CD4-positive, alpha-beta T cell (primary cell): Measurements from ENCODE around the gene SCGB1D4. TPM values are rescaled to one million over a fixed set of nuclear protein-coding genes. Genes with fewer than 3 reads are reported as not detected.
A peak's percentile ranks its signal among the peaks of the same experiment; 100 is the strongest.
"Not testable (repeated sequence)": the region's sequence is repeated elsewhere in the genome, so short reads cannot be mapped to it uniquely, and the experiment has no call there.

Source experiments
- ATAC-seq: fragments of 200-7000 bp; cut with Tn5 transposase; one replicate; pipeline ENCODE4 v1.10.0; 2022; ENCODE audit warnings: mild to moderate bottlenecking; ENCODE audit not compliant: poor library complexity
- CTCF ChIA-PET: fragments of 350-600 bp; sonication (Branson Sonifier 250); formaldehyde crosslinking; loops from one replicate; lab custom pipeline; 2021; ENCODE audit warnings: antibody characterized with exemption, inconsistent platforms; lab: Charles Lee
- POLR2A ChIA-PET: fragments of 350-600 bp; sonication (Branson Sonifier 250); formaldehyde crosslinking; loops from one replicate; lab custom pipeline; 2021; ENCODE audit warnings: antibody characterized with exemption, inconsistent platforms; lab: Charles Lee
- DNase-seq, 14 experiments: peaks; one replicate each; pipeline ENCODE4 v3.0.0-alpha.2; 2013 to 2020; ENCODE audit warnings: mixed read lengths in 2 of 14
- H3K27ac ChIP-seq, 2 donors: one replicate each; pipeline versions ENCODE4 v1.5.1 to v1.7.0; 2013; ENCODE audit warnings: low read length in 2 of 2, low read depth in 1 of 2, mild to moderate bottlenecking in 1 of 2
- H3K27me3 ChIP-seq, 2 experiments: 1 replicate in 1 of 2; 2 replicates in 1 of 2; pipeline versions ENCODE4 v1.6.1 to v1.7.0; 2013; ENCODE audit warnings: low read length in 2 of 2, control low read depth in 1 of 2, mild to moderate bottlenecking in 1 of 2, moderate library complexity in 1 of 2; ENCODE audit not compliant: insufficient read depth in 2 of 2, control insufficient read depth in 1 of 2
- H3K36me3 ChIP-seq: one replicate; pipeline ENCODE4 v1.6.1; 2013; ENCODE audit warnings: low read length, control low read depth; ENCODE audit not compliant: insufficient read depth
- H3K4me1 ChIP-seq: one replicate; pipeline ENCODE4 v1.6.1; 2013; ENCODE audit warnings: low read length, control low read depth; ENCODE audit not compliant: insufficient read depth
- H3K4me3 ChIP-seq: one replicate; pipeline ENCODE4 v1.5.1; 2013; ENCODE audit warnings: mild to moderate bottlenecking, low read length, moderate library complexity
- H3K9me3 ChIP-seq, 2 experiments: 1 replicate in 1 of 2; 2 replicates in 1 of 2; pipeline versions ENCODE4 v1.6.1 to v1.7.0; 2013; ENCODE audit warnings: low read length in 2 of 2, mild to moderate bottlenecking in 2 of 2, control low read depth in 1 of 2, moderate library complexity in 1 of 2; ENCODE audit not compliant: control insufficient read depth in 1 of 2, insufficient read depth in 1 of 2
- H3K27ac Mint-ChIP-seq: one replicate; pipeline ENCODE4 v1.8.0; 2020; ENCODE audit warnings: mixed read lengths
- H3K27me3 Mint-ChIP-seq: one replicate; pipeline ENCODE4 v1.8.0; 2021; ENCODE audit warnings: mixed read lengths
- H3K36me3 Mint-ChIP-seq: one replicate; pipeline ENCODE4 v1.8.0; 2021; ENCODE audit warnings: low read depth, mixed read lengths
- H3K4me1 Mint-ChIP-seq: one replicate; pipeline ENCODE4 v1.8.0; 2021; ENCODE audit warnings: low read depth, mixed read lengths
- H3K4me3 Mint-ChIP-seq: one replicate; pipeline ENCODE4 v1.8.0; 2020; ENCODE audit warnings: mild to moderate bottlenecking, mixed read lengths
- H3K9me3 Mint-ChIP-seq: one replicate; pipeline ENCODE4 v1.8.0; 2020; ENCODE audit warnings: mixed read lengths
- intact Hi-C, 2 experiments: fragments of 100-400 bp; cut with DNase I in 1 of 2; cut with micrococcal nuclease in 1 of 2; formaldehyde crosslinking; loops; one replicate each; pipeline versions ENCODE4 v1.15.1 to v1.9.0; 2023 to 2025; cut with DNase I, micrococcal nuclease
- total RNA-seq, 174 experiments: library from RNA in 2 of 174; stranded (reverse) in 2 of 174; gene quantifications; one replicate each; pipeline ENCODE4 v1.2.3 and lab custom pipeline; 2021 to 2026
- TF ChIP-seq, protein P1 (sequence below): fragments of 200-600 bp; IDR thresholded peaks from one replicate; pipeline ENCODE4 v1.8.0; 2022; ENCODE audit warnings: antibody characterized with exemption, mild to moderate bottlenecking

SCGB1D4 gene
- total RNA-seq, 2 experiments from 2014 or later = not detected

- H3K9me3 Mint-ChIP-seq, H3K27me3 ChIP-seq, H3K36me3 Mint-ChIP-seq, H3K4me3 Mint-ChIP-seq, DNase-seq, H3K27ac ChIP-seq, H3K36me3 ChIP-seq, H3K4me1 Mint-ChIP-seq, ATAC-seq, intact Hi-C loops, H3K9me3 ChIP-seq, H3K4me1 ChIP-seq, H3K4me3 ChIP-seq, H3K27ac Mint-ChIP-seq, POLR2A ChIA-PET, CTCF ChIA-PET: not testable (repeated sequence)
- peaks cover 40% of the 10 kb centered on the region for H3K27me3 Mint-ChIP-seq
These were observed 27.8 kb upstream of the SCGB1D4 start for GRCh38 chr11:62326719-62327118.

GRCh38 chr11:62325781-62326180 lies 26.9 kb upstream of the SCGB1D4 start:
- H3K36me3 ChIP-seq, H3K9me3 ChIP-seq, H3K27ac ChIP-seq, H3K27ac Mint-ChIP-seq, H3K4me3 ChIP-seq, H3K4me1 Mint-ChIP-seq, CTCF ChIA-PET, H3K4me1 ChIP-seq, ATAC-seq, H3K9me3 Mint-ChIP-seq, POLR2A ChIA-PET, intact Hi-C loops, H3K27me3 ChIP-seq, H3K4me3 Mint-ChIP-seq, DNase-seq, H3K36me3 Mint-ChIP-seq: not testable (repeated sequence)
- H3K27me3 Mint-ChIP-seq = peaks cover 31% of the 10 kb centered on the region

- H3K9me3 Mint-ChIP-seq = no peaks in the 10 kb centered on the region
- no peaks in the 10 kb centered on the region for H3K9me3 ChIP-seq
- TF ChIP-seq, protein P1, sequence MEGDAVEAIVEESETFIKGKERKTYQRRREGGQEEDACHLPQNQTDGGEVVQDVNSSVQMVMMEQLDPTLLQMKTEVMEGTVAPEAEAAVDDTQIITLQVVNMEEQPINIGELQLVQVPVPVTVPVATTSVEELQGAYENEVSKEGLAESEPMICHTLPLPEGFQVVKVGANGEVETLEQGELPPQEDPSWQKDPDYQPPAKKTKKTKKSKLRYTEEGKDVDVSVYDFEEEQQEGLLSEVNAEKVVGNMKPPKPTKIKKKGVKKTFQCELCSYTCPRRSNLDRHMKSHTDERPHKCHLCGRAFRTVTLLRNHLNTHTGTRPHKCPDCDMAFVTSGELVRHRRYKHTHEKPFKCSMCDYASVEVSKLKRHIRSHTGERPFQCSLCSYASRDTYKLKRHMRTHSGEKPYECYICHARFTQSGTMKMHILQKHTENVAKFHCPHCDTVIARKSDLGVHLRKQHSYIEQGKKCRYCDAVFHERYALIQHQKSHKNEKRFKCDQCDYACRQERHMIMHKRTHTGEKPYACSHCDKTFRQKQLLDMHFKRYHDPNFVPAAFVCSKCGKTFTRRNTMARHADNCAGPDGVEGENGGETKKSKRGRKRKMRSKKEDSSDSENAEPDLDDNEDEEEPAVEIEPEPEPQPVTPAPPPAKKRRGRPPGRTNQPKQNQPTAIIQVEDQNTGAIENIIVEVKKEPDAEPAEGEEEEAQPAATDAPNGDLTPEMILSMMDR = peak; percentile 37
- no peak overlapping the region for H3K4me3 ChIP-seq
- ChIA-PET POLR2A (no interaction called here), CTCF (no interaction called here)
- H3K27me3 ChIP-seq = peaks cover 0 to 2% of the 10 kb centered on the region in 2 experiments
- DNase-seq = peak in 12 of 14 experiments; percentile 8 to 80 (median 47)
- H3K36me3 Mint-ChIP-seq = no peaks in the 10 kb centered on the region
- H3K4me3 Mint-ChIP-seq = no peak overlapping the region
- peaks cover 26% of the 10 kb centered on the region for H3K27me3 Mint-ChIP-seq
- no peaks in the 10 kb centered on the region for H3K36me3 ChIP-seq
- H3K4me1 ChIP-seq = peaks cover 4% of the 10 kb centered on the region
- no peaks in the 10 kb centered on the region for H3K4me1 Mint-ChIP-seq
- no peak overlapping the region for H3K27ac Mint-ChIP-seq
- intact Hi-C loops = no loop called here
- H3K27ac ChIP-seq = no peak overlapping the region
- peak; percentile 85 for ATAC-seq
These were observed 26.1 kb upstream of the SCGB1D4 start for GRCh38 chr11:62324731-62325556.

GRCh38 chr11:62322524-62322923 lies 23.6 kb upstream of the SCGB1D4 start:
- TF ChIP-seq, protein P1 = no peak
- Histone ChIP-seq H3K4me3 (no peak overlapping the region), H3K27ac (no peak overlapping the region), H3K9me3 (no peaks in the 10 kb centered on the region), H3K27me3 (no peaks in the 10 kb centered on the region), H3K36me3 (no peaks in the 10 kb centered on the region), H3K4me1 (peaks cover 4% of the 10 kb centered on the region)
- Mint-ChIP-seq H3K4me3 (no peak overlapping the region), H3K4me1 (no peaks in the 10 kb centered on the region), H3K27ac (no peak overlapping the region), H3K27me3 (peaks cover 24% of the 10 kb centered on the region), H3K36me3 (no peaks in the 10 kb centered on the region), H3K9me3 (no peaks in the 10 kb centered on the region)
- DNase-seq = no peak
- CTCF ChIA-PET = interaction anchor here (3.4 kb wide), 1 partner anchor 11 kb away, joined by 13 read pairs; no protein-coding TSS in a partner anchor
- no peak for ATAC-seq
- POLR2A ChIA-PET = no interaction called here
- intact Hi-C loops = no loop called here
